ENCODE data around the gene IZUMO4. TPM values are rescaled to one million over a fixed set of nuclear protein-coding genes. Genes with fewer than 3 reads are reported as not detected.

The IZUMO4 gene
- total RNA-seq, 4 donors from 2014 or later = 0.25 to 8.8 (median 4.3) TPM

DNA sequence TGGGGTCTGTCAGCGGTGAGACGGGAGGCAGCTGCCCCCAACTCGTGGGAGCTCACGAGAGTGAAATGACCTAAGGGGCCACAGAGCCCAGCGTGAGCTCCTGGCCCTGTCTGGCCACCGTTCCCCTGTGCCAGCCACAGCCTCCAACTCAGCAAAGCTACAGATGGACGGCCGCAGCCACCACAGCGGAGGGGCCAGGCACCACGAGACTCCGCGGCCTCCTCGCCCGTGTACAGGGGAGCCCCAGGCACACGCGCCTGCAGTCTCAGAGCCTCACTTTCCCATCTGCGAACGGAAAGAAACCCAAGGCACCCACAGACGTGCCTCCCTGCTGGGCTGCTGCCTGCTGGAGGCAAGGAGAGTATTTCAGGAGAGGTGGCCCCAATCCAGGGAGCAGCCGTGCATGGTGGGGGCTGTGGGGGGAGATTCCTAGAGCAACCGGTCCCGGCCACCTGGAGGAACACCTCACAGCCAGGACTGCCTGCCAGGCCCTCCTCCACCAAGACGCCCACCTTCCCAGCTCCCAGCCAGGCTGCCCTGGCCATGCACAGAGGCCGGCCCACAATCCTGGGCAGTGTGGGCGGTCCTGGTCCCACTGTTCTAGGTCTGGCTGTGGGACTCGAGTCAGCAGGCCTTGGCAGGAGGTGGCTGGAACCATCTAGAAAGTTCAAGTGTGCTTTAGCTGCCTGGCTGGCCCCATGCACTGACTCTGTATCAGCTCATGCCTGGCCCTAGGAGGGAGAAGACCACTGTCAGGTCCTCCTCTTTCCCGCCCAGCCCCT lies 47.6 kb upstream of the IZUMO4 start:
- no peak for DNase-seq (ENCODE audit: low spot score in 2 of 2)
- no peak for TF ChIP-seq POLR2A (IDR thresholded peaks at IDR 0.05)
- TF ChIP-seq, protein P1, sequence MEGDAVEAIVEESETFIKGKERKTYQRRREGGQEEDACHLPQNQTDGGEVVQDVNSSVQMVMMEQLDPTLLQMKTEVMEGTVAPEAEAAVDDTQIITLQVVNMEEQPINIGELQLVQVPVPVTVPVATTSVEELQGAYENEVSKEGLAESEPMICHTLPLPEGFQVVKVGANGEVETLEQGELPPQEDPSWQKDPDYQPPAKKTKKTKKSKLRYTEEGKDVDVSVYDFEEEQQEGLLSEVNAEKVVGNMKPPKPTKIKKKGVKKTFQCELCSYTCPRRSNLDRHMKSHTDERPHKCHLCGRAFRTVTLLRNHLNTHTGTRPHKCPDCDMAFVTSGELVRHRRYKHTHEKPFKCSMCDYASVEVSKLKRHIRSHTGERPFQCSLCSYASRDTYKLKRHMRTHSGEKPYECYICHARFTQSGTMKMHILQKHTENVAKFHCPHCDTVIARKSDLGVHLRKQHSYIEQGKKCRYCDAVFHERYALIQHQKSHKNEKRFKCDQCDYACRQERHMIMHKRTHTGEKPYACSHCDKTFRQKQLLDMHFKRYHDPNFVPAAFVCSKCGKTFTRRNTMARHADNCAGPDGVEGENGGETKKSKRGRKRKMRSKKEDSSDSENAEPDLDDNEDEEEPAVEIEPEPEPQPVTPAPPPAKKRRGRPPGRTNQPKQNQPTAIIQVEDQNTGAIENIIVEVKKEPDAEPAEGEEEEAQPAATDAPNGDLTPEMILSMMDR (IDR thresholded peaks at IDR 0.05) = no peak
- intact Hi-C loops (cut with DNase I; ENCODE audit: low total_unique reads) = no loop called here
- WGBS, 2 donors = 35 to 38% methylated on average over 16 to 23 of the region's 27 CpGs
- H3K4me3 ChIP-seq (ENCODE audit: low read depth, poor library complexity, severe bottlenecking) = peak overlapping the region; percentile 88

DNA sequence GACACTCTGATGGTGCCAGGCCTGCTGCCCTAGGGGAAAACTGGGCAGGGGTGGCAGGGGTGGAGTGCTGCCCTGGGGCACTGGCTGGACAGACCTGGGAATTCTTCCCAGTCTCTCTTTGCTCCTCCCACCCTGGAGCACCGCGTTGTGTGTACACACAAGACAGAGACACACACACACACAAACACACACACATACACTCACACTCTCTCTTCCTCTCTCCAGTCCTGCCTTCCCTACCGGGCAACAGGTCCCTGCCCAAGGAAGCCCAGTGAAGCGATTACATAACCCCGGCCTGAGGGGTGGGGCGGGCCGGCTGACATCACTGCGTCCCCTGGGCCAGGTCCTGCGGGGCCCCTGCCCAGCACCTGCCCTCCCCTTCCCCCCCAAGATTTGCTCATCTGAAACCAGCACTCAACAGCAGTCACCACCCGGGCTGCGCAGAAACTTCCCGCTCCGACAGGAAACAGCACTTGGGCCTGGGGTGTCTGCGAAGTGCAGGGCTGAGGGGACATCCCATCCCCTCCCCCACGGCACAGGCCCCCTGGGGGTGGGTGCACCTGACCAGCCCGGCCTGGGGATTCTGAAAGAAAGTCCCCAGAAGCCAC lies 46.9 kb upstream of the IZUMO4 start:
- 0 to 1% methylated on average over 11 to 15 of the region's 16 CpGs for WGBS, 2 donors
- peak; percentile 74 to 96 for DNase-seq (ENCODE audit: low spot score in 2 of 2)
- no peak for TF ChIP-seq POLR2A (IDR thresholded peaks at IDR 0.05)
- intact Hi-C loops (cut with DNase I; ENCODE audit: low total_unique reads) = no loop called here
- H3K4me3 ChIP-seq (ENCODE audit: low read depth, poor library complexity, severe bottlenecking) = peak overlapping the region; percentile 88

DNA sequence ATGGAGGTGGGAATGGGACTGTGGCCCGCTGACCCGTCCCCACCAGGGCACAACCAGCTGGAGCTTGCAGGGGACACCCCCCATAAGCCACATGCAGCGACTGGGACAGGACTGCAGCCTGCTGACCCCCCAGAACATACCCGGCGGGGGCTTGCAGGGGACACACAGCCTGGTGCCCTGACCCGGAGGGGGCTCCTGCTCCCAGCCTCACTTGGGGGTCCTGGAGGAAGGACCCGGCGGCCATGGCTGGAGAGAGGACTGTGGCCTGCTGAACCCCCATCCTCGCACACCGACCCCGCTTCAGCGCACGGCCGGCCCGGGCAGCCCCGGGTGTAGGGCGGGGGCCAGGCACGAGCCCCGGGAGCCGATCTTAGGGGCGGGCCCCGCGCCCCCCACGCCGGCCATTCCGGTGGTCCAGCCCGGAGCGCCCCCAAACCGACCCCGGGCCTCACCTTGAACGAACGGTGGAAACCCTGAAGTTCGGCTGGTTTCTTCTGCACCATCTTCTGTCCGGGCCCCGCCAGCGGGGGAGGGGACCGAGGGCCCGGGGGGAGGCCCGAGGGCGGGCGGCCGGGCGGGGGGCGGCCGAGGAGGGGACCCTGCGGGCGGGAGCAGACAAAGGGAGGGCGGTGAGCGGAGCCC lies 46.2 kb upstream of the IZUMO4 start:
- intact Hi-C loops (cut with DNase I; ENCODE audit: low total_unique reads) = no loop called here
- WGBS, 2 donors = 0% methylated on average over 8 to 13 of the region's 49 CpGs
- no peak for TF ChIP-seq POLR2A (IDR thresholded peaks at IDR 0.05)
- TF ChIP-seq, protein P1 (IDR thresholded peaks at IDR 0.05) = no peak
- DNase-seq (ENCODE audit: low spot score in 2 of 2) = no peak
- peak overlapping the region; percentile 88 for H3K4me3 ChIP-seq (ENCODE audit: low read depth, poor library complexity, severe bottlenecking)

DNA sequence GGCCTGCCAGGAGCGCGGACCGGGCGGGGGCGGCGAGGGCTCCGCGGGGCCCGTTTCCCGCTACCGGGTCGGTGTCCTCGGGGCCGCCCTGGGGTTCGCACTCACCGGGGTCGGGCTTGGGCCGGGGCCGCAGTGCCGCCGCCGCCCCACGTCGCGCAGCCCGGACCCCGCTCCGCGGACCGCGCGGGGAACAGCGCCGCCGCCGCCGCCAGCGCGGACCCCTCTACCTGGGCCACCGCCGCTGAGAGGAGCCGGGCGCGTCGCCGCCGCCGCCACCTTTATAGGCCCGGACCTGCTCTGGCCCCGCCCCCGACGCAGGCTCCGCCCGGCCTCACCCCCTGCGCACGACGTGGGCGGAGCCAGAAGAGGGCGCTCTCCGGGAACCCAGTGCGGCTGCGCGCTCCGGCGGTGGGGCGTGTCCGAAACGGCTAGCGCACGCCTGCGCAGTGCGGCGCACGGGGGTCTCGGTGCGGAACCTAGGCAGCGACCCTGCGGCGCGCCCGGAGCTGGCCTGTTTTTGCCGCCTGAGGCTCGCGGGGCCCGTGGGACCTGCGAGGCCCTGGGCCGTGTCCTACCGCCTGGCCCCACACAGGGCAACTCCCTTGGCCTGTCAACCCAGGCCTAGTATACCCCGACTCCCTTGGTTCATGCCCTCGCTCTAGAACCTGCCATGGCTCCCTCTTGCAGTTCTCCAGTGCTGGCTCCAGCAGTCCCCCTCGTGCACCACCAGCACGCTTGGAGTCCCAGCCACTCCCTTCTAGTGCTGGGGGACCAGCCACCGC lies 45.5 kb upstream of the IZUMO4 start, which contains the start of gene MKNK2:
Gene MKNK2, minus strand, starts transcription at position 254 of the 782 bp plus-strand sequence. CDS start 393 bp downstream, outside the sequence.
- peak within 1 kb of the TSS; percentile 88 for H3K4me3 ChIP-seq (ENCODE audit: low read depth, poor library complexity, severe bottlenecking)
- WGBS, 2 donors = 6 to 13% methylated on average over 8 to 15 of the region's 93 CpGs
- peak in 1 of 2 donors; percentile 83 for TF ChIP-seq POLR2A (IDR thresholded peaks at IDR 0.05)
- TF ChIP-seq, protein P1 (IDR thresholded peaks at IDR 0.05) = no peak
- peak; percentile 79 to 98 for DNase-seq (ENCODE audit: low spot score in 2 of 2)
- intact Hi-C loops (cut with DNase I; ENCODE audit: low total_unique reads) = no loop called here

DNA sequence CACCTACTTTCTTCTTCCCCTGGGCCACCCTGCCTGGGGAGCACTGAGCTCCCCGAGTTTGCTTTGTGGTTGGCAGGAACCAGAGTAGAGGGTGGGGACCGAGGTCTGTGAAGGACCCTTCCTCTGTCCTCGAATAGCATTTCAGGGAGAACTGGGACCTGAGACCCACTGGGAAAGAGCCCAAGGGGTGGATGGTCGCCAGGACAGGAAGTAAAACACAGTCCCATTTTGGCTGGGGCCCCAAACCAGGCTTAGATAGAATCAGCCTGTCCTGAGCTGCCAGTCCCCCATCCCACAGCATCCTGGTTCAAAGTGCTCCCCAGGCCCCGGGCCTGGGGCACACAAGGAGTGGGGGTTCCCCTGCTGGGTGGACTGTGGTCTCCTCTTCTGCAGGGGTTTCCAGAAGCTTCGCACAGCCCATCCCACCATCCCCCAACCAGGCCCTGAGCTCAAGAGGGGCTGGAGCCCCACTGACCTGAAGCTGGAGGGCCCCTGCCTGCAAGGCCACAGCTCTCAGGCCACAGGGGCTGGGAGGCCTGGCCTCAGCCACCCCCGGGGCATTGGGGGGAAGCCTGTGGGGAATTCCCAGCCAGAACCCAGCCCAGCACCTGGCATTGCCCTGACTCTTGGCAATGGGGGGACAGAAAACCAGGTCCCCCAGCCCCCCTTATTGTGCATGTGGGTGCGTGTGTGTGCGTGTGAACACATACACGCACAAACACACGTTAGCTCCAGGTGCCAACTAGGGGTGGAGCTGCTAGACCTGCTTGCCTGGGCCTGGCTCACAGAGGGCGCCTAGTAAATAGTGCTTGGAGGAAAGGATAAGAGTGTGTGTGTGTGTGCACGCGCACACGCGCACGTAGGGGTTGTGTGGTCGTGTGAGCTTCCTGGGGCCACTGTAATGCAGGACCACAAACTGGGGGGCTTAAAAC lies 44.7 kb upstream of the IZUMO4 start:
- 34 to 35% methylated on average over 16 of the region's 18 CpGs for WGBS, 2 donors
- intact Hi-C loops (cut with DNase I; ENCODE audit: low total_unique reads) = no loop called here
- H3K4me3 ChIP-seq (ENCODE audit: low read depth, poor library complexity, severe bottlenecking) = no peak overlapping the region
- DNase-seq (ENCODE audit: low spot score in 2 of 2) = peak in 1 of 2 donors; percentile 91
- TF ChIP-seq POLR2A (IDR thresholded peaks at IDR 0.05) = no peak
- TF ChIP-seq, protein P1 (IDR thresholded peaks at IDR 0.05) = no peak
